C4-2B (cell line): ENCODE measurements around the gene SLC22A2.

Experiments
- H3K27ac ChIP-seq: fragments of 450-650 bp; 2 replicates; pipeline ENCODE4 v1.5.1; 2017
- CTCF ChIP-seq: fragments of 450-650 bp; conservative IDR thresholded peaks from 2 replicates; pipeline ENCODE4 v1.5.1; 2017; ENCODE audit warnings: mild to moderate bottlenecking
- ZFX ChIP-seq: fragments of 450-650 bp; IDR thresholded peaks from 2 replicates; pipeline ENCODE4 v1.6.1; 2017

SLC22A2 gene

GRCh38 chr6:160192840-160193239 is 65.8 kb downstream of the SLC22A2 start:
- no peak for TF ChIP-seq ZFX
- no peak for TF ChIP-seq CTCF
- no peak overlapping the region for H3K27ac ChIP-seq

- TF ChIP-seq ZFX (no peak), CTCF (no peak)
These were observed 67.6 kb downstream of the SLC22A2 start for GRCh38 chr6:160190973-160191372.

GRCh38 chr6:160190081-160190480 is 68.5 kb downstream of the SLC22A2 start:
- no peak overlapping the region for H3K27ac ChIP-seq
- TF ChIP-seq ZFX, result no peak
- TF ChIP-seq CTCF, result no peak

More at GRCh38 chr6:160190973-160191372, 67.6 kb downstream of the SLC22A2 start:
- no peak overlapping the region for H3K27ac ChIP-seq

- no peak for TF ChIP-seq CTCF
- TF ChIP-seq ZFX, result no peak
- H3K27ac ChIP-seq, result no peak overlapping the region
These were observed 69.8 kb downstream of the SLC22A2 start for GRCh38 chr6:160188773-160189172.

- TF ChIP-seq ZFX, result no peak
- no peak for TF ChIP-seq CTCF
- no peak overlapping the region for H3K27ac ChIP-seq
These were observed 77.9 kb downstream of the SLC22A2 start for GRCh38 chr6:160180706-160181105.

GRCh38 chr6:160178271-160178670 is 80.3 kb downstream of the SLC22A2 start:
- no peak overlapping the region for H3K27ac ChIP-seq
- no peak for TF ChIP-seq ZFX
- no peak for TF ChIP-seq CTCF

- no peak overlapping the region for H3K27ac ChIP-seq
- no peak for TF ChIP-seq CTCF
- no peak for TF ChIP-seq ZFX
These were observed 81.4 kb downstream of the SLC22A2 start for GRCh38 chr6:160177220-160177619.
